Activated T-cell treated with anti-CD3 and anti-CD28 coated beads for 4 hours (primary cell): ENCODE measurements around the gene ZNF497.
"Not testable (repeated sequence)": the region's sequence is repeated elsewhere in the genome, so short reads cannot be mapped to it uniquely, and the experiment has no call there.

Source experiments
- DNase-seq: peaks from one replicate; pipeline ENCODE4 v3.0.0-alpha.2; 2020

The ZNF497 gene

DNA sequence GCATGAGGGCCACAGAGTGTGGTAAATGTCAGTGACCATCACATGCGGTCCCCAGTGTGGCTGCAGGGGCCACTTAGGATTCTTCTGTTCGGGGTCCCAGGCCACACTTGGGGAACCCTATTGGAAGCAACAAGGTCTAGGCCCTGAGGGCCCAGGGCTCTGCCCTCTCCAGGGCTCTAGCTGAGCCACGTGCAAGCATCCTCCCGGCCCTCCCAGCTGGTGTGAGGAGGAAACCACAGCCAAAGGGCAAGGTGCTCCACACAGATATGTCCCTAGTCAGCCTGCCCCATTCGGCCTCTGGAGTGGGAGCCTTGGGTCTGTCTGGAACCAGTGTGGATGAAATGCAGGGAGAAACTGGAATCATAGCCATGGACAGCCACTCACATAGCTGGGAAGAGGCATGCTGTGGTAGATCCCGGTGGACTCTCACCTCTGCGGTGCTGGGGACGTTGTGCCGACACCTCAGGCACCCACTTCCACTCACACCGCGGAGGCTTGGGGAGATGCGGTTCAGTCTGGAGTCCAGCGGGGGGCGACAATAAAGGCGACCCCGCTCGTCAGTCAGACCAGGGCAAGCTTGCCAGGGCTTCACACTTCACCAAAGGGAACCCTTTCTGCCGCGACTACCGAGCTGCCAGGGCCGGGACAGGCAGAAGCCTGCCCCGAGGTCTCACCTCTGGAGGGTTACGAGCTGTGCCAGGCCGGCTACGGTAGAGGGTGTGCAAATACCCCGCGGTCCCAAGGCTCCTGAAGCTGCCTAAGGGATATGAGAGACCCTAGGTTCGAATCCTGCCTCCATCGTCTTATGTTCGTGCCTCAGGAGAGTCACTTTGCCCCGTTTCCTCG lies 4.3 kb upstream of the ZNF497 start:
- no peak for DNase-seq

DNA sequence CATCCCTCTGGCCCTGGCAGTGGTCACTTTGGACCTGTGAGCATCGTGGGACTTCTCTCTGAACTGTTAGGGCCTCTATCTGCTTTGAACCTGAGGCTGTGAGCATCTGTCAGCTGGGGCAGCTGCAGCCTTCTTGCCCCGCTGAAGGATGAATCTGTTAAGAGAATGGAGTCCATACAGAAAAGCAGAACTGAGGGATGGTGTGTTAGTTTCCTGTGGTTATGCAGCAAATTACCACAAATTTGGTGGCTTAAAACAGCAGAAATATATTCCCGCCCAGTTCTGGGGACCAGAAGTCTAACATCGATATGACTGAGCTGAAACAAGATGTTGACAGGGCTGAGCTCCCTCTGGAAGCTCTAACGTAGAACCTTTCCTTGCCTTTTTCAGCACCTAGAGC lies 1.6 kb upstream of the ZNF497 start:
- no peak for DNase-seq

GRCh38 chr19:58361900-58362271 lies 665 bp downstream of the ZNF497 start:
- peak; percentile 25 for DNase-seq

DNA sequence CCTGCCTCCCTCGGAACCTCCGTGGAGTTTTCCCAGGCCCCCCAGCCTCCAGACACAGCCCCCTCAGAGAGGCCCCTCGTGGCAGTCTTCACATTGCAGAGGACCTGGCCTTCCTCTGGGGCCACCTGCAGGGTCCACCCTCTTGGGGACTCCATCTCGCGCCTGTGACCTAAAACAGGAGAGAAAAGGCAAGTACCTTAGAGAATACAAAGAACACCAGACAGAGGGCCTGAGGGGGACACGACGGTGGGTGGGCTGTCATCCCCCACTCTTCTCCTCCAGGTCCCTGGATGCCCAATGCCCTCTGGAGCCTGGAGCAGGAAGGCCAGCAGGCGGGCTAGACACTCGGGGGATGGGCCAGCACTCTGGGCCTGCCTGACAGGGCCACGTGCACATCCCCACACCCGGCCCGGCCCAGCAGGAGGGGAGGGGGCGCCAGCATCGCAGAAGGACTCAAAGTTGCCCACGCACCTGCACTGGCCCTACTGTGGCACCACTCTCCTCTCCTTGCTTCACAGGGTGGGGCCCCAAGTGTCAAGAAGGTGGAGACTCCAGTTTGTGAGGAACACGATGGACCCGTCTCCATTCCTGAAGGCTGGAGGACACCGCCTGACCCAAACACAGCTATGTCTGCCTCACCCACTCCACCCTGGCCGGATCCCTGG lies 4.9 kb downstream of the ZNF497 start:
- DNase-seq, result no peak

GRCh38 chr19:58356766-58357480 lies 5.6 kb downstream of the ZNF497 start:
- DNase-seq, result no peak

GRCh38 chr19:58355908-58356765 lies 6.4 kb downstream of the ZNF497 start:
- no peak for DNase-seq

- no peak for DNase-seq
These were observed 7.2 kb downstream of the ZNF497 start for GRCh38 chr19:58355215-58355796.

DNA sequence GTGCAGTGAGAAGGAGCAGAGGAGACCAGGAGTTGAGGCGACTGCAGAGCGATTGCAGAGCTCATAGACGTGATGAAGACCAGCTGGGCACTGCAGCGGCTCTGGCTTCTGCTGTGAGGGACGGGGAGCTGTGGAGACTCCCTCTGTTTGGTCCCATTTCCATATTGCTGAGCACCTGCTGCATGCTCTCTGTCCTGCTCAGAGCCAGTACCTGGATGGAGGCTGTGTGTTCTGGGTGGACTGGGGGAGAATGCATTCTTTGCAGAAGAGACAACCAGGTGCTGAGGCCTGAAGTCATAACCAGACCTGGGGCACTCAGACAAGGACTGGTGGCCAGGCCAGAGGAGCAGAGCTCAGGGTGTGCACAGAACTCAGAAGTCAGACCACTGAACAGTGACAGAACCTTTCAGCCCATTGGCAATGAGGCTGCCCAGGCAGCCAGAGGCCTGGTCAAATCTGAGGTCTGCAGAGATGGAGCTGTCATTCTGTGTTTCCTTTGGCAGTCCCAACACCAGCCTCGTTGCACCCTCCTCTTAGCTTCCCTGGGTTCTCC lies 8.0 kb downstream of the ZNF497 start:
- DNase-seq, result no peak

GRCh38 chr19:58353717-58354477 lies 8.7 kb downstream of the ZNF497 start:
- DNase-seq, result no peak

GRCh38 chr19:58352760-58353671 lies 9.5 kb downstream of the ZNF497 start, which contains the start of gene A1BG:
Gene A1BG, minus strand, starts transcription at chr19:58353492. Its CDS starts 55 bp downstream, at chr19:58353437.
- DNase-seq, result no peak

- DNase-seq, result no peak
These were observed 10.4 kb downstream of the ZNF497 start for GRCh38 chr19:58351990-58352755.

DNA sequence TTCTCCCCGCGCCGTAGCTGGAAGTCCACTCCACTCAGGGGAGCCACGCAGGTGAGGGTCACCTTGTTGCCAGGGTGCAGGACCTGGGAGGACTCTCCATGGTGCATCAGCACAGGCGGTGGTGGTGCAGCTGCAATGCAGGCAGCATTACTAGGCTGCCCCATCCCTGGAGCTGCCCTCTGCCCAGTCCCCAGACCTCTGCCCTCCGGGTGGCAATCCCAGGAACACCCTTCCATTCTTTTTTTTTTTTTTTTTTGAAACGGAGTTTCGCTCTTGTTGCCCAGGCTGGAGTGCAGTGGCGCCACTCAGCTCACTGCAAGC lies 11.0 kb downstream of the ZNF497 start:
- DNase-seq, result no peak

DNA sequence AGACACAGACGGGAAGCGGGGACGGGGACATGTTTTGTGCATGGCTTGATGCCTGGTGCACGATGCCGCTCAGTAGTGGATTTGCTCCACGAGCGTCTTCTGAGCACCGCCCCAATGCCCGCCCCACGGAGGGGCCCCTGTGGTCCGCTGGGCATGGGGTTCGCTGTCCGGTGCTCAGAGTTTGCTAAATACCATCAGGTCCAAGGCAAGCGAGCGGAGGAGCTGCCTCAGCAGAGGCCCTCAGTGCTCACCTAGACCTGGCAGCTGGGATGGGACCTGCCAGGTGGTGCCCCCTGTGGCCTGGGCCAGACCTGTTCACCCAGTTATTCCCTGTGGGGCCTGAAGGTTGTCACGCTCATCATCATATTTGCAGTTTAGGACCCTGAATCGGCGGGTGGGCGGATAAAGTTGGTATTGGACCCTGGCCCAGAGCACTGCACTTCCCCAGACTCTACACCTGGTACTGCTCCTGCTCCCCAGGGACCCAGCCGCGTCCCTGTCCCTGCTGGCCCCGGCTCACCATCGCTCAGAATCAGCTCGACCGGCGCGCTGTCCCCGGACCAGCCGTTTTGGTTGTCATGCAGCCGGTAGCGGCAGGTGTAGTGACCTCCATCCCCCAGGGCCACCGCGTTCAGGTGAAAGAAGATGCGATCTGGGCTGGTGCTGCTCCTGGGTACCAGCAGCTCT lies 11.5 kb downstream of the ZNF497 start:
- no peak for DNase-seq

- no peak for DNase-seq
These were observed 12.3 kb downstream of the ZNF497 start for GRCh38 chr19:58350001-58350861.

GRCh38 chr19:58349590-58349989 lies 13.0 kb downstream of the ZNF497 start:
- no peak for DNase-seq

DNA sequence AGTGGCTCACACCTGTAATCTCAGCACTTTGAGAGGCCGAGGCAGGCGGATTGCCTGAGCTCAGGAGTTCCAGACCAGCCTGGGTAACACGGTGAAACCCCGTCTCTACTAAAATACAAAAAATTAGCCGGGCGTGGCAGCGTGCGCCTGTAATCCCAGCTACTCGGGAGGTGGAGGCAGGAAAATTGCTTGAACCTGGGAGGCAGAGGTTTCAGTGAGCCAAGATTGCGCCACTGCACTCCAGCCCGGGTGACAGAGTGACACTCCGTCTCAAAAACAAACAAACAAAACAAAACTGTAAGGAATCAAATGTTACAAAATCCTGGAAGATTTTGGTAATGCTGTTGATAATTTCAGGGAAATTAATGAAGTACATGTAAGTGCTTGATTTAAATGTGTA lies 14.5 kb downstream of the ZNF497 start:
- DNase-seq, result not testable (repeated sequence)
